ENCODE results near the gene ARRDC1.

DNA sequence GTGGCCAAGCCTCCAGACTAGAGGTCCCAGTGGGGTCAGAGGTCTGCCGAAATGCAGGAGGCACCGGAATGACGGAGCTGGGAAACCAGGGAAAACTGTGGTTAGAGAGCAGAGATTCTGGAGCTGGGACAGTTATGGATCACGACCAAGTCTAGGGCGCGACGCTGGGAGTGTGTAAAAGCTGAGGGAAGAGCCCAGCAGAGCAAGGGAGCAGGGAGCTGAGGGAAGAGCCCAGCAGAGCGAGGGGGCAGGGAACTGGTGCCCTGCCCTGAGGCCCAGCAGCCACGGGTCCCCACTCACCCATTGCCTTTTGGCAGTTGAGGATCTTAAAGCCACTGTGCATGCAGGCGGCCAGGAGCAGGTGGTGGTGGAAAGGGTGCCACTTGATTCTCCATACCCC, 41.4 kb upstream of the ARRDC1 start:
- TF ChIP-seq CTCF (IDR thresholded peaks at IDR 0.05; ENCODE audit: poor library complexity, severe bottlenecking): no peak
- no peak for TF ChIP-seq TAF1 (IDR thresholded peaks at IDR 0.05; ENCODE audit: low read depth)
